GM10266 (cell line): ENCODE measurements around the gene UBE2C.

ENCODE experiments used
- DNase-seq: peaks from one replicate; pipeline ENCODE4 v3.0.0; 2012; ENCODE audit errors: extremely low spot score
- CTCF ChIP-seq: IDR thresholded peaks from 2 replicates; pipeline ENCODE4 v1.5.1; 2012; ENCODE audit warnings: mild to moderate bottlenecking, low read depth; ENCODE audit not compliant: control insufficient read depth, insufficient read depth; ENCODE audit errors: missing control alignments

UBE2C gene

GRCh38 chr20:45834797-45835161 lies 22.3 kb downstream of the UBE2C start:
- no peak for DNase-seq
- TF ChIP-seq CTCF: no peak

GRCh38 chr20:45835329-45835765 lies 22.9 kb downstream of the UBE2C start:
- no peak for DNase-seq
- no peak for TF ChIP-seq CTCF

- DNase-seq: no peak
- no peak for TF ChIP-seq CTCF
Observed at GRCh38 chr20:45835825-45836224, 23.4 kb downstream of the UBE2C start.

GRCh38 chr20:45836841-45837240 lies 24.4 kb downstream of the UBE2C start:
- no peak for DNase-seq
- no peak for TF ChIP-seq CTCF

- DNase-seq: no peak
- TF ChIP-seq CTCF: no peak
Observed at GRCh38 chr20:45840700-45841198, 28.3 kb downstream of the UBE2C start.

- TF ChIP-seq CTCF: no peak
- no peak for DNase-seq
Observed at GRCh38 chr20:45841407-45842129, 29.1 kb downstream of the UBE2C start.

GRCh38 chr20:45842169-45842812 lies 29.8 kb downstream of the UBE2C start:
- no peak for TF ChIP-seq CTCF
- peak; percentile 70 for DNase-seq
